ENCODE measurements around the gene POLD2. TPM values are rescaled to one million over a fixed set of nuclear protein-coding genes. Genes with fewer than 3 reads are reported as not detected.

The POLD2 gene
- total and polyA plus RNA-seq, 7 donors: 57.3 to 127 (median 87.1) TPM

DNA sequence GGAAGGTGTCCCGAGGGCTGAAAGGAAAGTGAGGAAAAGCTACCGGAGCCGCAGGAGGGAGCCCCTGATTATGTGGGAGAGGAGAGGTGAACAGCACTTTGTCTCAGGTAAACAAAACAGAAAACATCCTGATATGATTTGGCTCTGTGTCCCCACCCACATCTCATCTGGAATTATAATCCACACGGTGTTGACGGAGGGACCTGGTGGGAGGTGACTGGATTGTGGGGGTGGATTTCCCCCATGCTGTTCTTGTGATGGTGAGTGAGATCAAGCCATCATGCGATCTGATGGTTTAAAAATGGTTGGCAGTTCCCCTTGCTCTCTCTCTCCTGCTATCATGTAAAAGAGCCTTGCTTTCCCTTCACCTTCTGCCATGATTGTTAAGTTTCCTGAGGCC is 3.0 kb downstream of the POLD2 start:
- Histone ChIP-seq H3K9me3 (no peaks in the 10 kb centered on the region), H3K4me1 (peaks cover 29% of the 10 kb centered on the region), H3K36me3 (ENCODE audit: insufficient read depth in 1 of 2, low read depth in 1 of 2) (peaks cover 0 to 51% of the 10 kb centered on the region in 2 donors), H3K27me3 (ENCODE audit: insufficient read depth in 3 of 3, low read length in 2 of 3) (no peaks in the 10 kb centered on the region), H3K27ac (no peak overlapping the region), H3K4me3 (no peak overlapping the region)
- intact Hi-C loops (cut with DNase I): loop anchor here (5.0 kb wide), 2 partner anchors 33 to 38 kb away; partner anchors contain the start of gene POLM (in 1 of the 2)
- DNase-seq: no peak
- no peak for ATAC-seq
- TF ChIP-seq CTCF (IDR thresholded peaks at IDR 0.05): no peak
- 79 to 84% (median 82%) methylated on average over 6 of the region's 6 CpGs for WGBS, 3 donors

DNA sequence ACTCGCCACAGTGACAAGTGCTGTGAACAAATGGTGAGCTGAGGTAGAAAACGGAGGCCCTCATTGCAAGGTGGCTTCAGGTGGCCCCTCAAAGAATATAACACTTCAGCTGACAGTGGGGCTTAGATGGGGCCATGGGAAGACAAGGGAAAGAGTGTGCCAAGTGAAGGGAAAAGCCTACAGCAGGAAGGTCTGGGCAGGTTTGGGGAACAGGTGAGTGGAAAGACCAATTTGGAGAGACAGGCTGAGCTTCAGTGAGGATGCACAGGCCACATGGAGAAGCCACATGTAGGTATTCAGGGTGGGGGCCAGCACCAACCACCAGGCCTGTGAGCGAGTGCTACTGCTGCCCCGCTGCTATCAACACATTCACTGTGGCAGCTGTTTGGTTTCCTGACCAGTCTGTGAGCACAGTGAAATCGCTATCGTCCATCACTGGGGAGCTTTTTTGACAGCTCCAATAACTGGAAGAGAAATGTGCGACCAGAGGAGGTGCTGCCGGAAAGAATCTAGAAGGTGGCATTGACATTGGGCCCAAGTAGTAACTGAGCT is 3.4 kb downstream of the POLD2 start:
- WGBS, 3 donors: 72 to 81% (median 73%) methylated on average over 8 of the region's 8 CpGs

GRCh38 chr7:44117801-44118429 is 5.4 kb downstream of the POLD2 start:
- TF ChIP-seq CTCF (IDR thresholded peaks at IDR 0.05): no peak
- H3K36me3 ChIP-seq (ENCODE audit: insufficient read depth in 1 of 2, low read depth in 1 of 2): peaks cover 0 to 61% of the 10 kb centered on the region in 2 donors
- 85 to 91% (median 87%) methylated on average over 12 to 13 of the region's 13 CpGs for WGBS, 3 donors
- no peak overlapping the region for H3K27ac ChIP-seq
- H3K4me3 ChIP-seq: no peak overlapping the region
- peak in 1 of 2 donors; percentile 42 for DNase-seq
- H3K27me3 ChIP-seq (ENCODE audit: insufficient read depth in 3 of 3, low read length in 2 of 3): no peaks in the 10 kb centered on the region
- H3K9me3 ChIP-seq: no peaks in the 10 kb centered on the region
- intact Hi-C loops (cut with DNase I): no loop called here
- peaks cover 43% of the 10 kb centered on the region for H3K4me1 ChIP-seq
- ATAC-seq: no peak

More for the DNA sequence above, 3.4 kb downstream of the POLD2 start:
- no peaks in the 10 kb centered on the region for H3K9me3 ChIP-seq
- DNase-seq (peak in 1 of 2 donors; percentile 8), ATAC-seq (no peak)
- no peak overlapping the region for H3K27ac ChIP-seq
- no peak overlapping the region for H3K4me3 ChIP-seq
- intact Hi-C loops (cut with DNase I): loop anchor here (5.0 kb wide), 2 partner anchors 33 to 38 kb away; partner anchors contain the start of gene POLM (in 1 of the 2)
- no peak for TF ChIP-seq CTCF (IDR thresholded peaks at IDR 0.05)
- no peaks in the 10 kb centered on the region for H3K27me3 ChIP-seq (ENCODE audit: insufficient read depth in 3 of 3, low read length in 2 of 3)
- H3K4me1 ChIP-seq: peaks cover 34% of the 10 kb centered on the region
- peaks cover 0 to 53% of the 10 kb centered on the region in 2 donors for H3K36me3 ChIP-seq (ENCODE audit: insufficient read depth in 1 of 2, low read depth in 1 of 2)

- Histone ChIP-seq H3K4me1 (peaks cover 34% of the 10 kb centered on the region), H3K27me3 (ENCODE audit: insufficient read depth in 3 of 3, low read length in 2 of 3) (no peaks in the 10 kb centered on the region), H3K9me3 (no peaks in the 10 kb centered on the region), H3K27ac (no peak overlapping the region), H3K36me3 (ENCODE audit: insufficient read depth in 1 of 2, low read depth in 1 of 2) (peaks cover 0 to 61% of the 10 kb centered on the region in 2 donors), H3K4me3 (no peak overlapping the region)
- ATAC-seq (no peak), DNase-seq (peak in 1 of 2 donors; percentile 45)
- WGBS, 3 donors: 85 to 89% (median 88%) methylated on average over 25 of the region's 25 CpGs
- TF ChIP-seq CTCF (IDR thresholded peaks at IDR 0.05): no peak
- intact Hi-C loops (cut with DNase I): no loop called here
These were observed 6.3 kb downstream of the POLD2 start for GRCh38 chr7:44116789-44117666.

Measured in psoas muscle (tissue), 8 donors.